ENCODE results near the gene RASGEF1C. TPM values are rescaled to one million over a fixed set of nuclear protein-coding genes. Genes with fewer than 3 reads are reported as not detected.

The RASGEF1C gene
- total RNA-seq, 1 donor from 2014 or later: not detected

- no peak for ATAC-seq
Measured at GRCh38 chr5:180187767-180188166, 21.2 kb downstream of the RASGEF1C start.

DNA sequence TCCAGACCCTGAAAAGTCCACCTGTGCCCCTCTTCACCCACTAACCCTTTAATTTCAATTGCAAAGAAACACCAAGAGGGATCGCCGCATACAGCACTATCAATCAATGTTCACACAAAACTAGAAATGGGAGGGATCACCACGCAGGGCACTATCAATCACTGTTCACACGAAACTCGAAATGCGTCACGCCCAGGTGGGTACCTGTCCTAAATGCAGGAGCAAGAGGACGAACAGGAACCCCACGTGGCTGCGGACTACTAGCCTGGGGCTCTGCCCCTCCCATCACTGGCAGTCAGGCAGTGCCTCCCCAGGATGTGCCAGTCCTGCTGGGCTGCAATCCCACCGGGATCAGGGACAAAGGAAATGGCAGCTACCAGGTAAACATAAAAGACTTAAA, 28.2 kb downstream of the RASGEF1C start:
- no peak overlapping the region for H3K27ac ChIP-seq
- no peaks in the 10 kb centered on the region for H3K9me3 ChIP-seq
- ATAC-seq: no peak
- no peak for DNase-seq
- H3K4me3 ChIP-seq: no peak overlapping the region
- peaks cover 13% of the 10 kb centered on the region for H3K27me3 ChIP-seq (ENCODE audit: low read depth)
- intact Hi-C loops (cut with DNase I): no loop called here
- no peak for TF ChIP-seq CTCF (IDR thresholded peaks at IDR 0.05)
- no peaks in the 10 kb centered on the region for H3K4me1 ChIP-seq
- no peaks in the 10 kb centered on the region for H3K36me3 ChIP-seq

More at GRCh38 chr5:180187767-180188166, 21.2 kb downstream of the RASGEF1C start:
- Histone ChIP-seq H3K27ac (no peak overlapping the region), H3K27me3 (ENCODE audit: low read depth) (no peaks in the 10 kb centered on the region), H3K4me1 (no peaks in the 10 kb centered on the region), H3K4me3 (no peak overlapping the region), H3K36me3 (no peaks in the 10 kb centered on the region), H3K9me3 (peaks cover 7% of the 10 kb centered on the region)
- no peak for TF ChIP-seq CTCF (IDR thresholded peaks at IDR 0.05)
- intact Hi-C loops (cut with DNase I): no loop called here
- no peak for DNase-seq

DNA sequence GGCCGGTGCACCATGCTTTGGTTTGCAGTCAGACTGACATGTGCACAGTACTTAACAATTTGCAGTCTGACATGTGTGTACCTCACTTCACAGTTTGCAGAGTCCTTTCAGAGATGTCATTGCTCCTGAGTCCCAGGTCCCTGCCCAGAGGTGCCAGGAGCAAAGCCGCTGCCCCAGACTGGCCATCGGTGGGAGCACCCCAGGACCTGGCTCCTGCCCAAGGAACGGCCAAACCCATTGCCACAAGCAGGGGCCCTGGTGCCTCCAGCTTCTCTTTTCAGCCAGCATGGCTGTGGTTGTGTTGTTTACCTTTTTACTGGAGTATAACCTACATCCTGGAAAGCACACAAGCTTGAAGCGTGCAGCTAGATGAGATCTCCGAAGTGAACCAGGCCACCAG, 28.6 kb downstream of the RASGEF1C start:
- Histone ChIP-seq H3K36me3 (no peaks in the 10 kb centered on the region), H3K4me1 (no peaks in the 10 kb centered on the region), H3K27ac (no peak overlapping the region), H3K9me3 (no peaks in the 10 kb centered on the region), H3K4me3 (no peak overlapping the region), H3K27me3 (ENCODE audit: low read depth) (peaks cover 13% of the 10 kb centered on the region)
- intact Hi-C loops (cut with DNase I): no loop called here
- DNase-seq: no peak
- TF ChIP-seq CTCF (IDR thresholded peaks at IDR 0.05): no peak
- ATAC-seq: no peak

- no peak overlapping the region for H3K27ac ChIP-seq
- H3K36me3 ChIP-seq: no peaks in the 10 kb centered on the region
- H3K4me3 ChIP-seq: no peak overlapping the region
- H3K27me3 ChIP-seq (ENCODE audit: low read depth): peaks cover 13% of the 10 kb centered on the region
- DNase-seq (no peak), ATAC-seq (no peak)
- no peaks in the 10 kb centered on the region for H3K9me3 ChIP-seq
- no peak for TF ChIP-seq CTCF (IDR thresholded peaks at IDR 0.05)
- intact Hi-C loops (cut with DNase I): no loop called here
- no peaks in the 10 kb centered on the region for H3K4me1 ChIP-seq
Measured at GRCh38 chr5:180179442-180180420, 29.3 kb downstream of the RASGEF1C start.

- Histone ChIP-seq H3K27ac (no peak overlapping the region), H3K4me3 (no peak overlapping the region), H3K4me1 (no peaks in the 10 kb centered on the region), H3K36me3 (no peaks in the 10 kb centered on the region), H3K9me3 (no peaks in the 10 kb centered on the region), H3K27me3 (ENCODE audit: low read depth) (peaks cover 13% of the 10 kb centered on the region)
- DNase-seq: no peak
- ATAC-seq: no peak
- TF ChIP-seq CTCF (IDR thresholded peaks at IDR 0.05): no peak
- intact Hi-C loops (cut with DNase I): no loop called here
Measured at GRCh38 chr5:180178531-180179441, 30.2 kb downstream of the RASGEF1C start.

Measured in lower lobe of right lung (tissue), 2 donors.